Lower lobe of right lung (tissue), 2 donors: ENCODE results near the gene HABP4. TPM values are rescaled to one million over a fixed set of nuclear protein-coding genes. Genes with fewer than 3 reads are reported as not detected.

Experiments
- ATAC-seq, 2 donors: fragments of 200-7000 bp; cut with Tn5 transposase; one replicate each; pipeline ENCODE4 v1.9.1; 2020 to 2022; ENCODE audit warnings: mild to moderate bottlenecking in 2 of 2, moderate library complexity in 2 of 2
- DNase-seq: peaks from one replicate; pipeline ENCODE4 v3.0.0-alpha.2; 2020
- H3K27ac ChIP-seq: fragments of 200-600 bp; one replicate; pipeline ENCODE4 v1.8.0; 2022
- H3K27me3 ChIP-seq: fragments of 200-600 bp; one replicate; pipeline ENCODE4 v1.8.0; 2022; ENCODE audit warnings: low read depth
- H3K36me3 ChIP-seq: fragments of 200-600 bp; one replicate; pipeline ENCODE4 v1.8.0; 2022; ENCODE audit warnings: mild to moderate bottlenecking
- H3K4me1 ChIP-seq: fragments of 200-600 bp; one replicate; pipeline ENCODE4 v1.8.0; 2022
- H3K4me3 ChIP-seq: fragments of 200-600 bp; one replicate; pipeline ENCODE4 v1.8.0; 2022; ENCODE audit warnings: mild to moderate bottlenecking
- H3K9me3 ChIP-seq: fragments of 200-600 bp; one replicate; pipeline ENCODE4 v1.8.0; 2022
- intact Hi-C: fragments of 100-400 bp; cut with DNase I; formaldehyde crosslinking; loops from one replicate; pipeline ENCODE4 v1.11.0; 2022
- total RNA-seq: library from RNA; stranded (reverse); fragmentation: NEBNext Ultra II Directional; extraction: Animal tissue kit (Norgen Biotek cat#: 25700); gene quantifications from one replicate; pipeline ENCODE4 v1.2.1, GENCODE V29; 2021
- TF ChIP-seq, protein P1 (sequence below): fragments of 200-600 bp; IDR thresholded peaks from one replicate; pipeline ENCODE4 v1.8.0; 2022; ENCODE audit warnings: antibody characterized with exemption, mild to moderate bottlenecking
- donor health status: DM: no; HTN: yes; CAD: no; lungs with severe emphysema.

The HABP4 gene
- total RNA-seq, 1 donor from 2014 or later: 9.8 TPM

- TF ChIP-seq, protein P1, sequence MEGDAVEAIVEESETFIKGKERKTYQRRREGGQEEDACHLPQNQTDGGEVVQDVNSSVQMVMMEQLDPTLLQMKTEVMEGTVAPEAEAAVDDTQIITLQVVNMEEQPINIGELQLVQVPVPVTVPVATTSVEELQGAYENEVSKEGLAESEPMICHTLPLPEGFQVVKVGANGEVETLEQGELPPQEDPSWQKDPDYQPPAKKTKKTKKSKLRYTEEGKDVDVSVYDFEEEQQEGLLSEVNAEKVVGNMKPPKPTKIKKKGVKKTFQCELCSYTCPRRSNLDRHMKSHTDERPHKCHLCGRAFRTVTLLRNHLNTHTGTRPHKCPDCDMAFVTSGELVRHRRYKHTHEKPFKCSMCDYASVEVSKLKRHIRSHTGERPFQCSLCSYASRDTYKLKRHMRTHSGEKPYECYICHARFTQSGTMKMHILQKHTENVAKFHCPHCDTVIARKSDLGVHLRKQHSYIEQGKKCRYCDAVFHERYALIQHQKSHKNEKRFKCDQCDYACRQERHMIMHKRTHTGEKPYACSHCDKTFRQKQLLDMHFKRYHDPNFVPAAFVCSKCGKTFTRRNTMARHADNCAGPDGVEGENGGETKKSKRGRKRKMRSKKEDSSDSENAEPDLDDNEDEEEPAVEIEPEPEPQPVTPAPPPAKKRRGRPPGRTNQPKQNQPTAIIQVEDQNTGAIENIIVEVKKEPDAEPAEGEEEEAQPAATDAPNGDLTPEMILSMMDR: no peak
- H3K4me3 ChIP-seq: no peak overlapping the region
- DNase-seq: no peak
- H3K4me1 ChIP-seq: no peaks in the 10 kb centered on the region
- H3K27ac ChIP-seq: no peak overlapping the region
- H3K36me3 ChIP-seq: no peaks in the 10 kb centered on the region
- H3K9me3 ChIP-seq: no peaks in the 10 kb centered on the region
- intact Hi-C loops: no loop called here
- H3K27me3 ChIP-seq: no peaks in the 10 kb centered on the region
- no peak for ATAC-seq
Measured at GRCh38 chr9:96457266-96457665, 7.3 kb downstream of the HABP4 start.

GRCh38 chr9:96458226-96458625, 8.3 kb downstream of the HABP4 start:
- DNase-seq (no peak), ATAC-seq (no peak)
- no peaks in the 10 kb centered on the region for H3K27me3 ChIP-seq
- H3K4me3 ChIP-seq: no peak overlapping the region
- intact Hi-C loops: no loop called here
- TF ChIP-seq, protein P1: no peak
- H3K4me1 ChIP-seq: no peaks in the 10 kb centered on the region
- H3K36me3 ChIP-seq: no peaks in the 10 kb centered on the region
- no peak overlapping the region for H3K27ac ChIP-seq
- no peaks in the 10 kb centered on the region for H3K9me3 ChIP-seq

DNA sequence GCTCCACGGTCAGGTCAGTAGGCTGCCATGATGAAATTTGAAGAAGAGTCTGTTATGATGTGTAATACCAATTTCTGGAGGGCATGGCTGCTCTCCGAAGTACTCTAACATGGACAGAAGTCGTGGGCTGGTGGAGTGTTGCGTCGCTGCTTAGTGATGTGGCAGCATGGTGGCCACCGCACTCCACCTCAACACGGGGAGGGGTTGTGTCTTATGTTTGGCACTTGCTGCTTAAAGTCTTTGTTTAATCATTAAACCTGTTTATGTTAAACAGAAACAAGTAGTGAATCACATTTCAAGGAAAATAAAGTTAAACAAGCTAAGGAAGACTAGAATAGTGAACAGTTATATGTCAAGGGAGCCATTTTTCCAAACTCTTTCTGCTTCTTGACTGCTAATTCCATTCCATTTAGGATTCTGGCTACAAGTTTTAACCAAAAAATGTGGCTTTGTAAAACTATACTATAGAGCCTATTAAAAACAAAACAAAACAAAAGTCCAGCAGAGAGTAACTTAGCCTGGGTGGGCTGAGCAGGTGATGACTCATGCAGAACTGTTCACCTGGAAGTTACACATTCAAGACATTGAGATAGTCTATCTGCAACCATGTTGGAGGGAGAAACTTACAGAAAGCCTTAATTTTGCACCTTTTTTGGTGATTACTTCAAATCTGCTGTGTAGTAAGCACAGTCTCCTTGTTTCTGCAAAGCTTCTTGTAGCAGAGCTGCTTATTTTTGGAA, 9.5 kb downstream of the HABP4 start:
- H3K36me3 ChIP-seq: no peaks in the 10 kb centered on the region
- no peak for ATAC-seq
- H3K27ac ChIP-seq: no peak overlapping the region
- H3K4me1 ChIP-seq: no peaks in the 10 kb centered on the region
- DNase-seq: no peak
- TF ChIP-seq, protein P1: no peak
- no peaks in the 10 kb centered on the region for H3K9me3 ChIP-seq
- H3K4me3 ChIP-seq: no peak overlapping the region
- no peaks in the 10 kb centered on the region for H3K27me3 ChIP-seq
- intact Hi-C loops: no loop called here

GRCh38 chr9:96460470-96460869, 10.5 kb downstream of the HABP4 start:
- ATAC-seq: no peak

GRCh38 chr9:96460882-96461281, 10.9 kb downstream of the HABP4 start:
- Histone ChIP-seq H3K4me1 (no peaks in the 10 kb centered on the region), H3K36me3 (peaks cover 7% of the 10 kb centered on the region), H3K9me3 (no peaks in the 10 kb centered on the region), H3K27me3 (no peaks in the 10 kb centered on the region), H3K4me3 (no peak overlapping the region), H3K27ac (no peak overlapping the region)
- intact Hi-C loops: no loop called here
- TF ChIP-seq, protein P1: no peak
- ATAC-seq (no peak), DNase-seq (no peak)

More at GRCh38 chr9:96460470-96460869, 10.5 kb downstream of the HABP4 start:
- DNase-seq: no peak
- H3K9me3 ChIP-seq: no peaks in the 10 kb centered on the region
- TF ChIP-seq, protein P1: no peak
- peaks cover 3% of the 10 kb centered on the region for H3K36me3 ChIP-seq
- H3K4me3 ChIP-seq: no peak overlapping the region
- no peak overlapping the region for H3K27ac ChIP-seq
- intact Hi-C loops: no loop called here
- H3K27me3 ChIP-seq: no peaks in the 10 kb centered on the region
- H3K4me1 ChIP-seq: no peaks in the 10 kb centered on the region
